ENCODE data around the gene NAXE. TPM values are rescaled to one million over a fixed set of nuclear protein-coding genes. Genes with fewer than 3 reads are reported as not detected.

Gene NAXE
- total RNA-seq, 1 experiment from 2014 or later = 96.6 TPM

DNA sequence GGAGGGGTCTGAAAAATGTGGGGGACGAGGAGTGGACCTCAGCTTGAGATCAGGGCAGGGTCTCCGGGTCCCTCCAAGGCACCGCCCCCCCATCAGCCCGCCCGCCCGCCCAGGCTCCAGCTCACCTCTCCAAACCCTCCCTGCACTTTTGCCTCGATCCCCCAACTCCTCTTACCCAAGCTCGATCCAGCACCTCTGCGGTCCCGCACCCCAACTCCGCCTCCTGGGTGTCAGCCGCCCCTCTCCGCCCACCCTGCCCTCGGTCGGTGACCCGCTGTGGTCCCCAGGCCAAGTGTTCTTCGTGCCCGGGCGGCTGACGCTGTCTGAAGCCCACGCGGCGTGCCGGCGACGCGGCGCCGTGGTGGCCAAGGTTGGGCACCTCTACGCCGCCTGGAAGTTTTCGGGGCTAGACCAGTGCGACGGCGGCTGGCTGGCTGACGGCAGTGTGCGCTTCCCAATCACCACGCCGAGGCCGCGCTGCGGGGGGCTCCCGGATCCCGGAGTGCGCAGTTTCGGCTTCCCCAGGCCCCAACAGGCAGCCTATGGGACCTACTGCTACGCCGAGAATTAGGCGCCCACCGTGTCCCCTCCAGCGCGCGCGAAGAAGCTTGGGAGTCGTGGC lies 33.3 kb downstream of the NAXE start:
- Histone ChIP-seq H4K8ac (replicated peaks; ENCODE audit: insufficient read length, low read depth, low read length) (no peak overlapping the region), H3T11ph (ENCODE audit: low read length) (no peak overlapping the region), H2BK20ac (ENCODE audit: low read depth, low read length, poor library complexity, severe bottlenecking) (no peak overlapping the region), H3K23ac (ENCODE audit: insufficient read length, low read depth, low read length) (no peak overlapping the region), H3K79me2 (ENCODE audit: insufficient read depth, low read length) (no peaks in the 10 kb centered on the region), H3K23me2 (ENCODE audit: insufficient read length, low read depth, low read length, poor library complexity, severe bottlenecking) (peaks cover 19% of the 10 kb centered on the region), H2BK5ac (ENCODE audit: insufficient read length, low read length) (no peak overlapping the region), H3K4ac (ENCODE audit: low read depth, low read length) (no peak overlapping the region), H3K9ac (ENCODE audit: extremely low read depth, insufficient read length, low read length) (no peak overlapping the region), H2BK15ac (ENCODE audit: low read depth, low read length) (no peak overlapping the region), H3K27ac (ENCODE audit: insufficient read length, low read depth, low read length) (no peak overlapping the region), H3K9me3 (ENCODE audit: control insufficient read depth, low read depth, low read length) (no peaks in the 10 kb centered on the region), H3K14ac (ENCODE audit: insufficient read depth, low read length) (no peak overlapping the region), H4K91ac (ENCODE audit: insufficient read length, low read depth, low read length) (no peak overlapping the region), H3K79me1 (ENCODE audit: insufficient read depth, low read depth, low read length, poor library complexity, severe bottlenecking) (no peaks in the 10 kb centered on the region), H4K5ac (ENCODE audit: insufficient read length, low read depth, low read length) (no peak overlapping the region), H3K18ac (ENCODE audit: insufficient read length, low read depth, low read length) (no peak overlapping the region), H3K27me3 (ENCODE audit: insufficient read depth, low read length) (peaks cover 27% of the 10 kb centered on the region), H2AK5ac (ENCODE audit: insufficient read length, low read length) (no peak overlapping the region), H2BK12ac (ENCODE audit: insufficient read length, low read depth, low read length) (no peak overlapping the region), H3K56ac (ENCODE audit: insufficient read length, low read depth, low read length) (no peak overlapping the region), H2BK120ac (ENCODE audit: low read depth, low read length, poor library complexity, severe bottlenecking) (no peak overlapping the region), H4K20me1 (ENCODE audit: control insufficient read depth, insufficient read depth, insufficient read length) (no peaks in the 10 kb centered on the region), H3K4me2 (ENCODE audit: insufficient read depth, insufficient read length, low read length) (peak overlapping the region; percentile 56), H2AFZ (ENCODE audit: low read length) (no peak overlapping the region), H3K4me1 (ENCODE audit: insufficient read depth, low read length) (no peaks in the 10 kb centered on the region)
- Mint-ChIP-seq H3K36me3 (ENCODE audit: insufficient read depth in 1 of 3, low read depth in 3 of 3) (no peaks in the 10 kb centered on the region), H3K4me3 (peak overlapping the region; percentile 61 to 82), H3K27me3 (ENCODE audit: low read depth) (peaks cover 92% of the 10 kb centered on the region), H3K27ac (no peak overlapping the region; a peak in 1 of 7 replicates), H3K4me1 (peaks cover 6 to 7% of the 10 kb centered on the region in 2 experiments), H3K9me3 (no peaks in the 10 kb centered on the region; a peak in 1 of 5 replicates)
- WGBS (ENCODE audit: extremely low coverage, insufficient read length, low lambda C conversion rate) = no CpG with 5 or more reads among the region's 55 CpGs
- no peak for TF ChIP-seq CTCF (conservative IDR thresholded peaks at IDR 0.05)
- DNase-seq = no peak

Measured in H9 (cell line).